Hematopoietic multipotent progenitor cell treated with erythropoietin and hydrocortisone succinate and interleukin-3 and kit ligand, for 6 days (in vitro differentiated cells): ENCODE results near the gene BTBD1.
"Not testable (repeated sequence)": the region's sequence is repeated elsewhere in the genome, so short reads cannot be mapped to it uniquely, and the experiment has no call there.

Source experiments
- DNase-seq: peaks from one replicate; pipeline ENCODE4 v3.0.0-alpha.2; 2015

The BTBD1 gene

GRCh38 chr15:83092309-83092976, 25.4 kb upstream of the BTBD1 start:
- DNase-seq: peak; percentile 98

- DNase-seq: not testable (repeated sequence)
These were observed 24.9 kb upstream of the BTBD1 start for GRCh38 chr15:83091965-83092308.

- DNase-seq: no peak
These were observed 23.4 kb upstream of the BTBD1 start for GRCh38 chr15:83090465-83090864.

- no peak for DNase-seq
These were observed 21.8 kb upstream of the BTBD1 start for GRCh38 chr15:83088876-83089275.

- DNase-seq: no peak
These were observed 20.5 kb upstream of the BTBD1 start for GRCh38 chr15:83087576-83087975.

- peak; percentile 33 for DNase-seq
These were observed 19.0 kb upstream of the BTBD1 start for GRCh38 chr15:83085864-83086552.

- DNase-seq: not testable (repeated sequence)
These were observed 18.4 kb upstream of the BTBD1 start for GRCh38 chr15:83085461-83085860.

- no peak for DNase-seq
These were observed 15.8 kb upstream of the BTBD1 start for GRCh38 chr15:83082730-83083386.

- DNase-seq: no peak
These were observed 14.4 kb upstream of the BTBD1 start for GRCh38 chr15:83081256-83082014.

- no peak for DNase-seq
These were observed 11.7 kb upstream of the BTBD1 start for GRCh38 chr15:83078712-83079111.

GRCh38 chr15:83077491-83078230, 10.6 kb upstream of the BTBD1 start:
- no peak for DNase-seq

GRCh38 chr15:83069211-83069642, 2.2 kb upstream of the BTBD1 start:
- DNase-seq: peak; percentile 65

GRCh38 chr15:83068054-83068453, 1.0 kb upstream of the BTBD1 start:
- DNase-seq: no peak

- DNase-seq: no peak
These were observed 548 bp upstream of the BTBD1 start for GRCh38 chr15:83067638-83067962.

GRCh38 chr15:83066034-83066733, 868 bp downstream of the BTBD1 start:
- DNase-seq: no peak

GRCh38 chr15:83065431-83065830, 1.6 kb downstream of the BTBD1 start:
- DNase-seq: no peak

GRCh38 chr15:83064859-83065258, 2.2 kb downstream of the BTBD1 start:
- DNase-seq: no peak

- peak; percentile 50 for DNase-seq
These were observed 3.5 kb downstream of the BTBD1 start for GRCh38 chr15:83063551-83063950.

- no peak for DNase-seq
These were observed 4.3 kb downstream of the BTBD1 start for GRCh38 chr15:83062768-83063180.

- DNase-seq: no peak
These were observed 5.4 kb downstream of the BTBD1 start for GRCh38 chr15:83061680-83062079.

- no peak for DNase-seq
These were observed 9.2 kb downstream of the BTBD1 start for GRCh38 chr15:83057696-83058376.

- no peak for DNase-seq
These were observed 10.1 kb downstream of the BTBD1 start for GRCh38 chr15:83057002-83057401.
